Measurements from ENCODE around the gene CLCN7.

DNA sequence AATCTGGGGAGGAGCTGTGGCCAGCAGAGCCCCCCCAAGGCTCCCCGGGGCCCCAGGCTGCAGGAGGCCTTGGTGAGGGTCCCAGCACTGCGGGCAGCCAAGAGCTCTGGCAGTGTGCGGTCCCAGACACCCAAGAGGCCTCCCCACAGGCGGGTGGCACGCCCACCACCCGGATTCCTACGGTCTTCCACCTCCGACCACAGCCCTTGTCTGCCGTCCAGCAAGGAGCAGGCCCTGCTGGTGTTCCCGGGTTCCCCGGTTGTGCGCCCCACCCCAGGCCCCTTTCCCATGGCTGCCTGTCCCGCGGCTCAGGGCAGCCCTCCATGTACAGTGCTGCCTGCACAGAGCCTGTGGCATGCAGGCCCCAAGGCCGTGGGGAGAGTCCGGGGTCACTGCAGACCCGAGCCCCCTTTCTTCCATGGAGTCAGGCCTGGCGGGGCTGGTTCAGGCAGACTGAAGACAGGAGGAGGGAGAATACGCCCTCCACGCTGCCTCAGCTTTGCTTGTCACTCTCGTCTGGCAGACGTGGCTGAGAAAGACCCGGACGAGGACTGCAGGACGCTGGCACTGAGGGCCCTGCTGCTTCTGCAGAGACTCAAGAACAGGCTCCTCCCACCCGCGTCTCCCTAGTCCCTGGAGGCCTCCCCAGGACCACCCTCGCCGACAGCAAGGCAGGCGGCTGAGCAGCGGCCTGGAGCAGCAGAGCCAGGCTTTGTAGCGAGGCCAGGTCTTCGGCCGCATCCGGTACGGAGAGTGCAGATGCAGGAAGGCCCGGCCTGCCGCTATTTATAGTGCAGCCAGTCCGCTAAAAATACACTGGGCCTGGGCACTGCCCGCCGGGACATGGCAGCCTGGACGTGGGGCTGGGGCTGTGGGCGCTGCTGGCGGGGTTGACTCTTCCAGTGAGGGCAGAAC is 34.7 kb upstream of the CLCN7 start:
- TF ChIP-seq, protein P1, sequence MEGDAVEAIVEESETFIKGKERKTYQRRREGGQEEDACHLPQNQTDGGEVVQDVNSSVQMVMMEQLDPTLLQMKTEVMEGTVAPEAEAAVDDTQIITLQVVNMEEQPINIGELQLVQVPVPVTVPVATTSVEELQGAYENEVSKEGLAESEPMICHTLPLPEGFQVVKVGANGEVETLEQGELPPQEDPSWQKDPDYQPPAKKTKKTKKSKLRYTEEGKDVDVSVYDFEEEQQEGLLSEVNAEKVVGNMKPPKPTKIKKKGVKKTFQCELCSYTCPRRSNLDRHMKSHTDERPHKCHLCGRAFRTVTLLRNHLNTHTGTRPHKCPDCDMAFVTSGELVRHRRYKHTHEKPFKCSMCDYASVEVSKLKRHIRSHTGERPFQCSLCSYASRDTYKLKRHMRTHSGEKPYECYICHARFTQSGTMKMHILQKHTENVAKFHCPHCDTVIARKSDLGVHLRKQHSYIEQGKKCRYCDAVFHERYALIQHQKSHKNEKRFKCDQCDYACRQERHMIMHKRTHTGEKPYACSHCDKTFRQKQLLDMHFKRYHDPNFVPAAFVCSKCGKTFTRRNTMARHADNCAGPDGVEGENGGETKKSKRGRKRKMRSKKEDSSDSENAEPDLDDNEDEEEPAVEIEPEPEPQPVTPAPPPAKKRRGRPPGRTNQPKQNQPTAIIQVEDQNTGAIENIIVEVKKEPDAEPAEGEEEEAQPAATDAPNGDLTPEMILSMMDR (IDR thresholded peaks at IDR 0.05), result no peak
- peak in 1 of 4 donors; percentile 16 for TF ChIP-seq POLR2A (IDR thresholded peaks at IDR 0.05)

All from upper lobe of left lung (tissue), 4 donors.